ENCODE results near the gene SPEM3.
"Not testable (repeated sequence)": the region's sequence is repeated elsewhere in the genome, so short reads cannot be mapped to it uniquely, and the experiment has no call there.

The SPEM3 gene

DNA sequence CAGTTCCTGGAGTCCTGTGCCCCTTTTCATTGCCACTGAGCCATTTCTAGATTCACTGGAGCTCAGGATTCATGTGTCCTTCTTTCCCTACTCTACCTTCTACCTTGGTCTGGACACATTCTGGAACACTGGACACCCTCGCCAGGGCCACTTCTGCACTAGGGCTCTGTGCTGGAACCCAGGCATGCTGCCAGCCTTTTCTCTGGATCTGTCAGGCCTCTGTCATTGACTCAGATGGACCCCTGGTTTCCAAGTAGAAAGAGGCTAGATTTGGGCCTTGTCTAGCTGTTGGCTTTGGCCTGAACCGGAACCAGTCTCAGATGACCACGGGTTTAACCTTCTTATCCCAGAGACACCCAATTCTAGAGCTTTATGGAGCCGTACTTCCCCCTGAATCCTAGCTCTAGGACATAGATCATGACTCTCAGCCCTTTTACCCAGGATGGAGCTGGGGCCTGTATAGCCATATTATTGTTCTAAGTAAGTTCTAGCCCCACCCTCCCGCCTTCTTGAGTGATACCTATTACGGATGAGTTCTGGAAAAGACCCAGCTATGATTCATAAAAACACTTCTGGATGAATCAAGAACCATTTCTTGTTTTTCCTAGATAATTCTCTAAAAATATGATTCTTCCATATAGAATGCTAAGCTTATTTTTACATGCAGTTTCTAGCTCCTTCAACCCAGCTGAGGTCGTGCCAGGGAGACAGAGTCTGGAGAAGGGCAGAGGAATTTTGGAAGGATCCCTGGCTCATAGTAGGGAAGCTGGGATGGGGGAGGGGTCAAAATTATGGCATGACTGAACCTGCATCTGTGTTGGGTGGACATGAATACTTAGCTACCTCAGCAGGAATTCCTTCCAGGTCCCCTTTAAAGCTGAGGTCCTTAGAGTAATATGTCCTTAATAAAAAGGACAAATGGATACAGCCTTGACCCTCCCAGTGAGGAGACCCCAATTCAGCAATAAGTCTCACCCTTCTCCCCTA, 15.1 kb downstream of the SPEM3 start:
- DNase-seq: no peak

DNA sequence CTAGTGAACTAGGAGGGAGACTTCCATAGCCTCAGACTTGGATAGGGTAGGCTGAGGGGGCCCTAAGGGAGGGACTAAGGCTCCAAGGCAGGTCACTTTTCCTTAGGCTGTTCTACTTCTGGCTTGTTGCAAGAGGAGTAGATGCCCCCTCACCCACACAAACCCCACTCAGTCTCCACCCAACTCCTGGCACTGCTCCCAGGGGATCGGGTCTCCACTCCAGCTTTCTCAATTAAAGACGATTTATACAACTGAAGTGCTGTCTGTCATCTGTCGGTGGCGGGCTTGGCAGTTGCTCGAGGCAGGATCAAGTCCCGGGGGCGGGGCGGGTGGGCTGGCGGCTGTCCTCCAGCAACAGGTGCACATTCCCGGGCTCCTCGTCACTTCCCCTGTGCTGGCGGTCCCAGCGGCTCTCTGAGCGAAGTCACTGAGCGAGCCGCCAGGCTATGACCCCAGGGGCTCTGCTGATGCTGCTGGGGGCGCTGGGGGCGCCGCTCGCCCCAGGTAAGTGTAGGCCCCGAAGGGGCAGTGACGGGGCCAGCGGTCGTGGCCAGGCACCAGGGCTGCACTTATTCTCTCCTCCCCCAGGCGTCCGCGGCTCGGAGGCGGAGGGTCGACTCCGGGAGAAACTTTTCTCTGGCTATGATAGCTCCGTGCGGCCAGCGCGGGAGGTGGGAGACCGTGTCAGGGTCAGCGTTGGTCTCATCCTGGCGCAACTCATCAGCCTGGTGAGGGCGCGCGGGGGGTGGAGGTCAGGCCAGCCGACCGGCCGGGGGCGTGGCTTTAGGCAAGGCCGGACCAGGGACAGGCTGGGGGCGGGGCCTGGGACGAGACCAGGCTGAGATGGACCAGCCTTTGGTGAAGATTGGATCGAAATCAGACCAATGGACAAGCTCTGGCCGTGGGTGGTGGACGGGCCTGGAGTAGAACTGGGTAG, 16.3 kb downstream of the SPEM3 start, which contains the start of gene CHRNB1:
CHRNB1 (plus strand) TSS at position 380 of the 937 bp plus-strand sequence; CDS start at position 447, 67 bp downstream.
- DNase-seq: no peak

DNA sequence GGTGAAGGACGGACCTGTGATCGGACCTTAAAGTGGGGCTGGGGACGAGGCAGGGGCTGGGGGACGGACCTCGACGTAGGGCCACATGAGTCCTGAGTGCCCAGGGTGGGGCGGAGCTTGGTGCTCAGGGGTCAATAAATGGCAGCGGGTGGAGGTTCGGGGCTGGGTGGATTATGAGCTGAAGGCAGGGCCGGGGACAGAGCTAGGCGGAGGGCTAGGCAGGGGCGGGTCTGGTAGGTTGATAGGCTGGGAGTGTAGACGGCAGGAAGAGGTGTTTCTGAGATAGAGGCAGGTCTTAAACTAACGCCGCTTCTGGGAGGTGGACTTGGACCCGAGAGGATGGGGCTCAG, 16.9 kb downstream of the SPEM3 start:
- no peak for DNase-seq

DNA sequence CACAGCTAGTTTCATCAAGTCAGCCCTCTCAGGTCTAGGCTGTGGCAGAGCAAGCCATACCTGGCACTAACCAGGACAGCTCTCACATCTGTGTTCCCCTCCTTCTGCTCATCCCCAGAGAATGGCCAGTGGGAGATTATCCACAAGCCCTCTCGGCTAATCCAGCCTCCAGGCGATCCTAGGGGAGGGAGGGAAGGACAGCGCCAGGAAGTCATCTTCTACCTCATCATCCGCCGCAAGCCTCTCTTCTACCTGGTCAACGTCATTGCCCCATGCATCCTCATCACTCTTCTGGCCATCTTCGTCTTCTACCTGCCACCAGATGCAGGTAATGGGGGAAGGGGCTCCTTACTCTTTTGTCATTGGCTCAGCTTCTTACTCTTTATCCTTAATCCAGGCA, 19.8 kb downstream of the SPEM3 start:
- DNase-seq: no peak

DNA sequence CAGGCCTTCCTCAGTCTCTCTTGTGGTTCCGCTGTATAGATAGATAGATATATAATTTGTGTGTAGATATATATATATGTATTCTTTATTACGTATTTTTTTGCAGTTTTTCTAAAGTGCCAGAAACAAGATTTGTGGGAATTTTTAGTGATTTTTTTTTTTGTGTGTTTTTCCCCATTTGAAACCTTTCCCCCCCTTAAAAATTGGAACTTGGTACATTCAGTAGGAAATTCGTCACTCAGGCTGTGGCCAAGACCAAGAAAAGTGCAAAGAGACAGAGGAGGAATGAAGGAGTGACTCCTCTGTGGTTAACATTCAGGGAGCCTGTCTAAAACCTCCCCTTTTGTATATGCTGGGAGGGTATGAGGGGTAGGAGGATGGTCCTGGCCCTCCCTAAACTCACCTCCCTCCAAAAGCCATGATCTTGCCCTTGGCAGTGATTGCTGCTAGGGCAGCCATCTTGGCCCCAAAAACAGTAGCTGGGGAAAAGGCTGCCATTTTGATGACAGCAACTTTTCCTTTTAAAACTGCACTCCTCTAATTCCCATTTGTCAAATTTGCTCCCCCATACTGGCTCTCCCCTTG, 31.4 kb downstream of the SPEM3 start:
- DNase-seq: no peak

DNA sequence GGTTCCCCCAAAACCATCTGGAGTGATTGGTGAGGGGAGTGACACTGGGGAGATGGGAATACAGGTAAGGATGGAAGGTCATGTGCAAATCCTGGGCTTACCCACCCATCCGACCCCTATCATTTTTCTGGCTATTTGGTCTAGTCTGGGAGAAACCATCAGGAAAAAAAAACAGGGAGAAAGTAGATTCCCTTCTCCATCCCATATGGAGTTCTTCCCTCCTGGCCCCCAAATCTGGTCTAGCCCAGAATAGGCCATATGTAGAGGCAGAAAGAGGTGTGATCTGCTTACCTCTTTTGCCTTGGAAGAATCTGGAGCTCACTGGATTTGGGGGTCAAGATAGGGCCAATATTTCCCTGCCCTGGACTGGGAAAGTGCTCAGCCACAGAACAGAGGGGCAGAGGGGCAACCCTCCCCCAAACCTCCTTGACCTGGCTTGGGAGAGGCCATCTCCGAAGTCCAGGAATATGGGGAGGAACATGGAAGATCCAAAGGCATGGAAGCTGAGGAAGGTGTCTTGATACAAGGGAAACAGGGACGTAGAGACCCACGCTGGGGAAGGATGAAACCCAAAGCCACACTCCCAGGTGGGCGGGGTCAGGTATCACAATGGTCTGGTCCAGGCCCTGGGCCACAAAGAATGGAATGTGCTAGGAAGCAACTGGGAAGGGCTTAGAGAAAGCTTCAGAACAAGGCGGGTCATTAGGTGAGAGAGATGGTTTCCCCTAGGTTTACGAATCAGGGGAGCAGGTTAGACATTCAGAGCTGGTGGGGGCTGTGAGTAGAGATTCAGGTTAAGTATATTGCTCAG, 32.4 kb downstream of the SPEM3 start:
- DNase-seq: no peak

- no peak for DNase-seq
Observed at GRCh38 chr17:7462474-7463371, 34.1 kb downstream of the SPEM3 start.

DNA sequence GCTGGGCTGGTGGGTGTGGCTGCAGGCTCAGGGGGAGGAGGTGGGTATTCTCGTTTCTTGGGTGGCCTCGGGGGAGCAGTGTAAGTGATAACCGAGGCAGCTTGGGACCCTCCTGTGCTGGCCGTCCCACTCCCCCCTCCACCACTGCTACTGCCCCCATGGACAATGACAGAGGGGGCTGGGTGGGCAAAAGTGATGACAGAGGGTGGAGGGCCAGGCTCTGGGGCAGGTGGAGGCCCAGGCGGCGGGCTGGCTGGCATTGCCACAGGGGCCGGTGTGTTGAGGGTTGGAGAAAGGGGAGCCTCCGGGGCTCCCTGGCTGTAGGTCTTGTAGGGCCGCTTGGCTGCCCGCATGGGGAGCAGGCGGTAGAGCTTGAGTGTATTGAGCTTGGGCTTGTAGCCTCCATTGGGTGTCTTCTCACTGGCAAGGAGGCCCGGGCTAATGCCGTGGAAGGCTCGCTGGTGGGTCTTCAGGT, 34.8 kb downstream of the SPEM3 start:
- DNase-seq: no peak

DNA sequence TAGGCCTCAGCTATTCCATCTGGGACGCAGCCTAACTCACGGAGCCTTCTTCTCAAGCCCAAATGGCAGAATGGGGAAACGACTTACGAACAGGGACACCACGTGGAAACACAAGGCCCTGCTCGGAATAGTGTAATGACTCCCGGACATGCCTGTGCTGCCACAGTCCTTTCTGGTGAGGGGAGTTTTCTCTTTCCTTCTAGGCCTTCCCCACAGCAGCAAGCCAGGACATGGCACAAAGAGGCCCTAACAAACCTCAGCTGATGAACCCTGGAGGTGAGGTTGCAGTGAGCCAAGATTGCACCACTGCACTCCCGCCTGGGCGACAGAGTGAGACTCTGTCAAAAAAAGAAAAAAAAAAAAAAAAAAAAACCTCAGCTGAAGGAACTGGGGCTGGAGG, 35.4 kb downstream of the SPEM3 start:
- no peak for DNase-seq

DNA sequence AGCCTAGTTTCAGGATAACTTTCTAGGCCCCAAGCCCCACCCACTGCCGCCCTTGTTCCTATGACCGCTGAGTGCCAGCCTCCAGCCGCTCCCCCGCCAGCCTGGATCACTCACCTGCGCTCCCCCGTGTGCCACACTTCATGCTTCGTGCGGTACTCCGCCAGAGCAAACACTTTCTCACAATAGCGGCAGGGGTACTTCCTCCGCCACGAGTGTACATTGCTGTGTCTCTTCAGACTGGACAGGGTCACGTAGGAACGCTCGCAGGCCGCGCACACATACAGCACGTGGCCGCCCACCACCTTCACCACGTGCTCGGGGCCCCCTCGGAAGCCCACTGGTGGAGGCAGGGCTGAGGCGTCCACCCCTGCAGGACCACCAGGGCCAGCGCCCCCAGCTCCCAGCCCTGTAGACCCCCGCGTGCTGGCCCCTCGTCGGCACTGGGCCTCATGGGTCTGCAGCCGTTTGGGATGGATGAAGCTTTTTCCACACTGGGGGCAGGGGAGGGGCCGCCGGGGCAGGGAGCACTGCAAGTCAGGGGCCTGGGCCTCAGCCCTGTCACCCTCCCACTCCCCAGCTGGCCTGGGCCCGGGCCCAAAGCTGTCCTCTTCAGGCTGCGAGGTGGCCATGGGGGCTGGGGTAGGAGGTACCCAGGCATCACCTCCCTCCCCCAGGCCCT, 37.1 kb downstream of the SPEM3 start:
- no peak for DNase-seq

- no peak for DNase-seq
Observed at GRCh38 chr17:7466318-7466638, 37.6 kb downstream of the SPEM3 start.

- DNase-seq: no peak
Observed at GRCh38 chr17:7466639-7467341, 38.1 kb downstream of the SPEM3 start.

GRCh38 chr17:7467498-7467897, 38.8 kb downstream of the SPEM3 start:
- no peak for DNase-seq

- no peak for DNase-seq
Observed at GRCh38 chr17:7468290-7468689, 39.6 kb downstream of the SPEM3 start.

DNA sequence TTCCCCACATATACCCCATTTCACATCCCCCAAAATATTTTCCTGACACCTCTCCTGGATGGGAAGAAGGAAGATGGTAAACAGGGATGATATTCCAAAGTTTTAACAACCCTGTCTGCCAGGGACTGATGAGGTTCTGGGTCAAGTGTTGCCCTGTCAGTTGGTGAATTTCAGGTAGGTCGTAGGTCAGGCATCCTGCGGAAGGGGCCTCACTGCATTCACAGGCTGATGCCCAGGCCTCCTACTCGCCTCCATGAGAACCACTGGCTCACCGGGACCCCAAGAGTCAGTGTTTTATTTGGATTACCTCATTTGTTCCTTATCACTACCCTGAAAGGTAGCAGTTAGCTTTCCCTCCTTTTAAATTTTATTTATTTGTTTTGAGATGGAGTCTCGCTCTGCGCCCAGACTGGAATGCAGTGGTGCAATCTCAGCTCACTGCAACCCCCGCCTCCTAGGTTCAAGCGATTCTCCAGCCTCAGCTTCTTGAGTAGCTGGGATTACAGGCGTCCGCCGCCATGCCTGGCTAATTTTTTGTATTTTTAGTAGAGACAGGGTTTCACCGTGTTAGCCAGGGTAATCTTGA, 40.2 kb downstream of the SPEM3 start:
- no peak for DNase-seq

DNA sequence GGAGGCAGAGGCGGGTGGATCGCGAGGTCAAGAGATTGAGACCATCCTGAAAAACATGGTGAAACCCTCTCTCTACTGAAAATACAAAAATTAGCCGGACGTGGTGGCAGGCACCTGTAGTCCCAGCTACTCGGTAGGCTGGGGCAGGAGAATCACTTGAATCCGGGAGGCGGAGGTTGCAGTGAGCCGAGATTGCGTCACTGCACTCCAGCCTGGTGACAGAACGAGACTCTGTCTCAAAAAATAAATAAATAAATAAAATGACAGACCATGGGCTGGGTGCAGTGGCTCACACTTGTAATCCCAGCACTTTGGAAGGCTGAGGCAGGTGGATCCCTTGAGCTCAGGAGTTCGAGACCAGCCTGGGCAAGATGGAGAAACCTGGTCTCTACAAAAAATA, 41.2 kb downstream of the SPEM3 start:
- DNase-seq: not testable (repeated sequence)

DNA sequence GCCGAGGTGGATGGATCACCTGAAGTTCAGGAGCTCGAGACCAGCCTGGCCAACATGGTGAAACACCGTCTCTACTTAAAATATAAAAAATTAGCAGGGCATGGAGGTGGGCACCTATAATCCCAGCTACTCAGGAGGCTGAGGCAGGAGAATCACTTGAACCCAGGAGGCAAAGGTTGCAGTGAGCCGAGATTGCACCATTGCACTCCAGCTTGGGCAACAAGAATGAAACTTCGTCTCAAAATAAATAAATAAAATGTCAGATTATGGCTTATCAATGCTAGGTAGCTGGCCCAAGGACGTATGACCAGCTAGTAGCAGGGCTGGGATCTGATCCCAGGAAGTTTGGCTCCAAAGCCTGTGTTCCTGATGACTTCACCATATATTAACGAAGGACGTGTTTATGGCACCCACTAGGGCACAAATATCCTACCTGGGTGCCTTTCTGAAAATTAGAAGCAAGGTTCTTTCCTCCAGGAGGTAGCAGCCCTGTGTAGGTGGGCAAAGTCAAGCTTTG, 41.9 kb downstream of the SPEM3 start:
- DNase-seq: not testable (repeated sequence)

DNA sequence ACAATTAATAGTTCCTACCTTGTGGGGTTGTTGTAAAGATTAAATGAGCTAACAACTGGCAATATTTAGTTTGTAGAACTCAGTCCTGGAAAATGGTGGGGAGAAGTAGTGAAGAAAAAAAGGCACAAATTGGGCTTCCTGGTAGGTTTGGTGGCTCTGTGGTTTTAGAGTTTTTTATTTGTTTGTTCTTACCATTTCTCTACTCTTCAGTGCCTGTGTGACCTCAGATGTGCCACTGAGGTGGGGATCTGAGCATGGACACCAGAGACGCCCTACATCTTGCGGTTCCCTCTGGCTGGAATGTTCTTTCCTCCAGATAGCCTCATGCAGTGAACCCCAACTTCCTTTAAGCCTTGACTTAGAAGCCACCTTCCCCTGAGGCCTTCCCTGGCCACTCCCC, 43.1 kb downstream of the SPEM3 start:
- no peak for DNase-seq

DNA sequence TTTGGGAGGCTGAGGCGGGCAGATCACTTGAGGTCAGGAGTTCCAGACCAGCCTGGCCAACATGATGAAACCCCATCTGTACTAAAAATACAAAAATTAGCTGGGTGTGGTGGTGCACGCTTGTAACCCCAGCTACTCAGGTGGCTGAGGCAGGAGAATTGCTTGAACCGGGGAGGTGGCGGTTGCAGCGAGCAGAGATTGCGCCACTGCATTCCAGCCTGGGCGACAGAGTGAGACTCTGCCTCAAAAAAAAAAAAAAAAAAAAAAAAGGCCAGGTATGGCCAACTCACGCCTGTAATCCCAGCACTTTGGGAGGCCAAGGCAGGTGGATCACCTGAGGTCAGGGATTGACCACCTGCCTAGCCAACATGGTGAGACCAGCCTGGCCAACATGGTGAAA, 46.1 kb downstream of the SPEM3 start:
- DNase-seq: not testable (repeated sequence)
